HepG2 (cell line): ENCODE data around the gene MAFB. TPM values are rescaled to one million over a fixed set of nuclear protein-coding genes. Genes with fewer than 3 reads are reported as not detected.

Experiments
- ATAC-seq: fragments of 200-7000 bp; cut with Tn5 transposase; 3 replicates; pipeline ENCODE4 v1.9.1; 2020; ENCODE audit warnings: mild to moderate bottlenecking, moderate library complexity
- BruUV-seq: library from RNA; stranded (reverse); fragments of 400-500 nt; replicated peaks from 2 replicates; lab custom pipeline; 2021; lab: Mats Ljungman, UMichigan
- CTCF ChIA-PET: fragments of 300-600 bp; formaldehyde crosslinking; extraction: SDS; loops from one replicate; lab custom pipeline; 2021; ENCODE audit warnings: low total read pairs, inconsistent platforms, low intra/inter-chr PET ratio; lab: Yijun Ruan, JAX
- POLR2A ChIA-PET: fragments of 350-600 bp; sonication (Branson Sonifier 250); formaldehyde crosslinking; loops from one replicate; lab custom pipeline; 2020; ENCODE audit warnings: antibody characterized with exemption, inconsistent platforms; lab: Yijun Ruan, JAX
- DNase-seq: peaks from one replicate; pipeline ENCODE4 v3.0.0-alpha.2; 2015; ENCODE audit warnings: low spot score
- FAIRE-seq: peaks from 3 replicates; lab custom pipeline; 2011; peaks lifted over from hg19 to GRCh38; lab: Jason Lieb, UNC
- H2AFZ ChIP-seq: one replicate; pipeline ENCODE4 v1.6.1; 2011; ENCODE audit warnings: low read length, inconsistent platforms
- H3K27ac ChIP-seq: fragments of 300-600 bp; 3 replicates; pipeline ENCODE4 v1.8.0; 2011; ENCODE audit warnings: mixed run types, mild to moderate bottlenecking, mixed read lengths, low read length, inconsistent platforms; ENCODE audit not compliant: insufficient read depth; ENCODE audit errors: extremely low read length
- H3K27me3 ChIP-seq, 2 experiments: fragments of 200-600 bp in 1 of 2; 2 replicates in 1 of 2; 3 replicates in 1 of 2; pipeline versions ENCODE4 v1.6.0 to v1.8.0; 2011; ENCODE audit warnings: low read length in 2 of 2, mild to moderate bottlenecking in 2 of 2, moderate library complexity in 2 of 2, inconsistent platforms in 1 of 2; ENCODE audit not compliant: insufficient read depth in 2 of 2, control insufficient read depth in 1 of 2
- H3K36me3 ChIP-seq, 2 experiments: fragments of 200-600 bp in 1 of 2; replicated peaks in 1 of 2; 2 replicates in 1 of 2; 3 replicates in 1 of 2; pipeline versions ENCODE4 v1.5.1 to v1.8.0; 2011; ENCODE audit warnings: low read length in 2 of 2, inconsistent platforms in 1 of 2; ENCODE audit not compliant: insufficient read depth in 2 of 2, control insufficient read depth in 1 of 2
- H3K4me1 ChIP-seq: 2 replicates; pipeline ENCODE4 v1.5.1; 2012; ENCODE audit warnings: low read length, inconsistent platforms; ENCODE audit not compliant: insufficient read depth
- H3K4me2 ChIP-seq: 2 replicates; pipeline ENCODE4 v1.6.0; 2011; ENCODE audit warnings: low read depth, low read length, inconsistent platforms
- H3K4me3 ChIP-seq, 3 experiments: fragments of 200-600 bp in 1 of 3; sonication (generic), shearing (Covaris generic) in 1 of 3; replicated peaks in 1 of 3; 2 replicates each; pipeline ENCODE4 v1.5.1; 2011 to 2016; ENCODE audit warnings: low read length in 3 of 3, inconsistent platforms in 2 of 3, low read depth in 2 of 3, mild to moderate bottlenecking in 2 of 3, control low read depth in 1 of 3, mixed read lengths in 1 of 3; ENCODE audit not compliant: insufficient read depth in 1 of 3
- H3K79me2 ChIP-seq: one replicate; pipeline ENCODE4 v1.6.1; 2011; ENCODE audit warnings: low read length, inconsistent platforms; ENCODE audit not compliant: insufficient read depth
- H3K9ac ChIP-seq: 2 replicates; pipeline ENCODE4 v1.6.0; 2011; ENCODE audit warnings: mild to moderate bottlenecking, low read depth, low read length, inconsistent platforms; ENCODE audit not compliant: insufficient read depth
- H3K9me3 ChIP-seq: 2 replicates; pipeline ENCODE4 v1.5.1; 2012; ENCODE audit warnings: mild to moderate bottlenecking, low read length
- H4K20me1 ChIP-seq: 2 replicates; pipeline ENCODE4 v1.6.0; 2011; ENCODE audit warnings: inconsistent platforms, mild to moderate bottlenecking, low read length, moderate library complexity; ENCODE audit not compliant: insufficient read depth
- EEA1 ChIP-seq: sonication (generic); formaldehyde crosslinking; IDR thresholded peaks from 2 replicates; pipeline ENCODE4 v1.5.1; 2020; ENCODE audit warnings: mild to moderate bottlenecking, missing genetic modification reagents, borderline replicate concordance
- HDAC6 ChIP-seq: fragments of 200-600 bp; sonication (generic); IDR thresholded peaks from 2 replicates; pipeline ENCODE4 v1.7.0; 2017; ENCODE audit warnings: mild to moderate bottlenecking, antibody characterized with exemption, low read length, low read depth
- HIVEP1 ChIP-seq: sonication (generic); formaldehyde crosslinking; IDR thresholded peaks from 2 replicates; pipeline ENCODE4 v1.4.0; 2020; ENCODE audit warnings: mild to moderate bottlenecking, missing genetic modification reagents
- HMGA1 ChIP-seq: sonication (generic); formaldehyde crosslinking; conservative IDR thresholded peaks from 2 replicates; pipeline ENCODE4 v1.4.0; 2020; ENCODE audit warnings: missing genetic modification reagents
- KDM2A ChIP-seq: sonication (generic); formaldehyde crosslinking; IDR thresholded peaks from 2 replicates; pipeline ENCODE4 v1.4.0; 2020; ENCODE audit warnings: low read depth, missing genetic modification reagents, borderline replicate concordance
- TBL1XR1 ChIP-seq: fragments of 150-350 bp; IDR thresholded peaks from 2 replicates; pipeline ENCODE4 v1.6.1; 2014; ENCODE audit warnings: borderline replicate concordance, low read length; ENCODE audit not compliant: partially characterized antibody
- ZNF225 ChIP-seq: sonication (generic); formaldehyde crosslinking; IDR thresholded peaks from 2 replicates; pipeline ENCODE4 v1.4.0; 2020; ENCODE audit warnings: mild to moderate bottlenecking, missing genetic modification reagents
- WGBS: methylation state at CpG from one replicate; pipeline ENCODE4 v1.1.6; 2017; ENCODE audit warnings: low lambda C conversion rate; 5-methylcytosine and 5-hydroxymethylcytosine counted together
- in situ Hi-C: cut with HindIII; loops from 2 replicates; pipeline ENCODE4 v1.10.0; 2017; ENCODE audit warnings: low pct_unique_long_range_greater_than_20kb; ENCODE audit not compliant: extremely low pct_ligation_motif_present
- intact Hi-C: fragments of 100-400 bp; cut with micrococcal nuclease; formaldehyde crosslinking; loops from one replicate; pipeline ENCODE4 v1.10.0; 2022; ENCODE audit not compliant: unreplicated experiment
- polyA plus RNA-seq, 8 experiments: library from polyadenylated mRNA; depleted of rRNA in 3 of 8; stranded (reverse) in 7 of 8; unstranded in 1 of 8; fragments of >200 nt; fragmentation: Illumina TruSeq in 4 of 8; extraction: Trizol in 4 of 8; gene quantifications; 2 replicates each; pipeline versions ENCODE4 v1.2.1 to v1.2.3, GENCODE V29; 2011 to 2016; ENCODE audit warnings: low read depth in 4 of 8, missing spikeins in 1 of 8, mixed read lengths in 1 of 8; ENCODE audit not compliant: insufficient read depth in 1 of 8
- total RNA-seq, 5 experiments: library from RNA; depleted of rRNA; stranded (reverse); fragments of >200 nt; fragmentation: Illumina TruSeq; extraction: Trizol; gene quantifications; 2 replicates each; pipeline ENCODE4 v1.2.3, GENCODE V29; 2016; ENCODE audit warnings: low read depth in 1 of 5
- TF ChIP-seq, protein P1 (sequence below): sonication (generic); formaldehyde crosslinking; IDR thresholded peaks from 2 replicates; pipeline ENCODE4 v1.9.0; 2021; ENCODE audit warnings: missing genetic modification reagents, mild to moderate bottlenecking, borderline replicate concordance

MAFB gene
- total and polyA plus RNA-seq, 2 of the 13 experiments (the other 11 are each of a cell fraction or from before 2014, with no cell fraction given), result 0.08 to 0.11 TPM

DNA sequence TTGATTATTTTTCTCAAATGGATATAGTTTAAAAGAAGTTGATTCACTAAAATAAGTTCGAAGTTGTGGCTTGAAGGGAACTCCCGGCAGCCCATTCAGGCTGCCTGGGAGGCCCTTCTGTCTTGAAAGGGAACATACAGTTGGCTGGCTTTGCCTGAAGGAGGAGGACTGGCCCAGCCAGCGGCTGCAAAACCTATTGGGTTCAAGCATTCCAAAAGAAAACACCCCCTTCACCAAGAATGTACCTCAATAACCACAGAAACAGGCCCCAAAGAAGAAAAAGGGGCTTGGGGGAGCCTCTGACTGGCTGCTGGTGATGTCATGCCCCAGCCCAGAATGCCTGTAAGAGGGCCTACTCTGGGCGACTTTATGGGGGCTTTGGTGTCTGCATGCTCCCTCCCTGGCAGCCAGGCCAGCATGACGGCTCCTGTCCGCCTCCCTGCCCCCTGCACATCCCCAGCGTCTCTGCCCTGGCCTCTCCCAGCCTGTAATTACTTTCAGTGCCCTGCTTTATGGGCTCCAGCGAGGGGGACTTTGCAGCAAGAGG is 36.5 kb downstream of the MAFB start:
- WGBS, result 14% methylated on average over 6 of the region's 8 CpGs
- no peak for FAIRE-seq
- no peak for DNase-seq
- in situ Hi-C loops, result no loop called here
- no TSS peak for BruUV-seq
- POLR2A ChIA-PET, result no interaction called here
- intact Hi-C loops, result no loop called here
- ATAC-seq, result no peak
- Histone ChIP-seq H3K27ac (no peak overlapping the region), H4K20me1 (no peaks in the 10 kb centered on the region), H3K4me1 (peaks cover 9% of the 10 kb centered on the region; the same call in 1 of the 2 replicates), H3K27me3 (no peaks in the 10 kb centered on the region), H3K9me3 (no peaks in the 10 kb centered on the region), H3K9ac (no peak overlapping the region), H3K36me3 (no peaks in the 10 kb centered on the region), H3K4me2 (no peak overlapping the region), H2AFZ (no peak overlapping the region), H3K4me3 (no peak overlapping the region), H3K79me2 (no peaks in the 10 kb centered on the region)
- TF ChIP-seq KDM2A (CRISPR knock-in tag) (no peak), HDAC6 (no peak), ZNF225 (CRISPR knock-in tag) (no peak), HIVEP1 (CRISPR knock-in tag) (no peak), TBL1XR1 (no peak), EEA1 (CRISPR knock-in tag) (no peak), HMGA1 (CRISPR knock-in tag) (no peak)
- TF ChIP-seq, protein P1, sequence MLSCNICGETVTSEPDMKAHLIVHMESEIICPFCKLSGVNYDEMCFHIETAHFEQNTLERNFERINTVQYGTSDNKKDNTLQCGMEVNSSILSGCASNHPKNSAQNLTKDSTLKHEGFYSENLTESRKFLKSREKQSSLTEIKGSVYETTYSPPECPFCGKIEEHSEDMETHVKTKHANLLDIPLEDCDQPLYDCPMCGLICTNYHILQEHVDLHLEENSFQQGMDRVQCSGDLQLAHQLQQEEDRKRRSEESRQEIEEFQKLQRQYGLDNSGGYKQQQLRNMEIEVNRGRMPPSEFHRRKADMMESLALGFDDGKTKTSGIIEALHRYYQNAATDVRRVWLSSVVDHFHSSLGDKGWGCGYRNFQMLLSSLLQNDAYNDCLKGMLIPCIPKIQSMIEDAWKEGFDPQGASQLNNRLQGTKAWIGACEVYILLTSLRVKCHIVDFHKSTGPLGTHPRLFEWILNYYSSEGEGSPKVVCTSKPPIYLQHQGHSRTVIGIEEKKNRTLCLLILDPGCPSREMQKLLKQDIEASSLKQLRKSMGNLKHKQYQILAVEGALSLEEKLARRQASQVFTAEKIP (CRISPR knock-in tag), result no peak
- CTCF ChIA-PET, result no interaction called here
